OCI-LY1 (cell line): ENCODE data around the gene CHN1.

Experiments used
- H2AFZ ChIP-seq: fragments of 200-600 bp; sonication (generic), shearing (Covaris generic); 2 replicates; pipeline ENCODE4 v1.6.0; 2014; ENCODE audit warnings: antibody characterized with exemption, mild to moderate bottlenecking, low read length
- H3F3A ChIP-seq: fragments of 200-600 bp; sonication (generic), shearing (Covaris generic); 2 replicates; pipeline ENCODE4 v1.6.0; 2014; ENCODE audit warnings: mild to moderate bottlenecking, antibody characterized with exemption, low read length, moderate library complexity; ENCODE audit not compliant: insufficient read depth
- H3K27ac ChIP-seq: fragments of 200-600 bp; sonication (generic); 2 replicates; pipeline ENCODE4 v1.5.1; 2014; ENCODE audit warnings: low read length, mixed run types, mild to moderate bottlenecking, low read depth; ENCODE audit not compliant: poor library complexity, severe bottlenecking
- H3K27me3 ChIP-seq: fragments of 200-600 bp; sonication (generic); 2 replicates; pipeline ENCODE4 v1.6.0; 2014; ENCODE audit warnings: antibody characterized with exemption, mild to moderate bottlenecking, low read length, moderate library complexity; ENCODE audit not compliant: insufficient read depth
- H3K36me3 ChIP-seq: fragments of 200-600 bp; sonication (generic); 2 replicates; pipeline ENCODE4 v1.6.1; 2014; ENCODE audit warnings: mild to moderate bottlenecking, antibody characterized with exemption, low read length, moderate library complexity, mixed read lengths; ENCODE audit not compliant: insufficient read depth
- H3K4me1 ChIP-seq: fragments of 200-600 bp; sonication (generic); 2 replicates; pipeline ENCODE4 v1.5.1; 2014; ENCODE audit warnings: mild to moderate bottlenecking, low read length, moderate library complexity; ENCODE audit not compliant: insufficient read depth, severe bottlenecking
- H3K4me2 ChIP-seq: fragments of 200-600 bp; sonication (generic), shearing (Covaris generic); 2 replicates; pipeline ENCODE4 v1.6.1; 2014; ENCODE audit warnings: low read length
- H3K4me3 ChIP-seq: fragments of 200-600 bp; sonication (generic); 2 replicates; pipeline ENCODE4 v1.5.1; 2014; ENCODE audit warnings: low read length, low read depth, mild to moderate bottlenecking, mixed read lengths; ENCODE audit not compliant: poor library complexity, severe bottlenecking
- H3K79me2 ChIP-seq: fragments of 200-600 bp; shearing (Covaris generic); 2 replicates; pipeline ENCODE4 v1.6.1; 2016; ENCODE audit warnings: mixed run types, low read length, mixed read lengths; ENCODE audit not compliant: insufficient read depth
- H3K9ac ChIP-seq: fragments of 200-600 bp; sonication (generic), shearing (Covaris generic); 2 replicates; pipeline ENCODE4 v1.6.1; 2014; ENCODE audit warnings: mild to moderate bottlenecking, low read length, mixed read lengths
- H3K9me2 ChIP-seq: fragments of 200-600 bp; sonication (generic), shearing (Covaris generic); 2 replicates; pipeline ENCODE4 v1.6.1; 2014; ENCODE audit warnings: low read depth, mild to moderate bottlenecking, low read length, mixed read lengths
- H3K9me3 ChIP-seq: fragments of 200-600 bp; shearing (Covaris generic); 2 replicates; pipeline ENCODE4 v1.6.1; 2014; ENCODE audit warnings: low read length, mixed read lengths
- H4K20me1 ChIP-seq: fragments of 200-600 bp; sonication (generic), shearing (Covaris generic); 2 replicates; pipeline ENCODE4 v1.6.0; 2016; ENCODE audit warnings: mild to moderate bottlenecking, low read length; ENCODE audit not compliant: insufficient read depth
- CTCF ChIP-seq: fragments of 200-600 bp; sonication (generic), shearing (Covaris generic); IDR thresholded peaks from 2 replicates; pipeline ENCODE4 v1.5.1; 2017; ENCODE audit warnings: mild to moderate bottlenecking, antibody characterized with exemption, low read length, moderate library complexity, mixed read lengths
- EZH2 ChIP-seq: fragments of 200-600 bp; sonication (generic), shearing (Covaris generic); IDR thresholded peaks from 2 replicates; pipeline ENCODE4 v1.8.0; 2017; ENCODE audit warnings: borderline replicate concordance, mixed run types, mild to moderate bottlenecking, antibody characterized with exemption, low read length, moderate library complexity, mixed read lengths

Gene CHN1

GRCh38 chr2:174858745-174859144 lies 146.4 kb downstream of the CHN1 start:
- Histone ChIP-seq H3F3A (no peaks in the 10 kb centered on the region), H3K4me3 (no peak overlapping the region), H3K4me1 (no peaks in the 10 kb centered on the region), H3K79me2 (no peaks in the 10 kb centered on the region), H4K20me1 (no peaks in the 10 kb centered on the region), H3K36me3 (no peaks in the 10 kb centered on the region), H3K27me3 (no peaks in the 10 kb centered on the region), H3K4me2 (no peak overlapping the region), H2AFZ (no peak overlapping the region), H3K27ac (no peak overlapping the region), H3K9me3 (no peaks in the 10 kb centered on the region), H3K9ac (no peak overlapping the region), H3K9me2 (no peaks in the 10 kb centered on the region)
- TF ChIP-seq CTCF (no peak), EZH2 (no peak)

- Histone ChIP-seq H3K4me3 (no peak overlapping the region), H3K9ac (no peak overlapping the region), H3K9me3 (no peaks in the 10 kb centered on the region), H2AFZ (no peak overlapping the region), H3K27ac (no peak overlapping the region), H3K9me2 (no peaks in the 10 kb centered on the region), H3K27me3 (no peaks in the 10 kb centered on the region), H3F3A (no peaks in the 10 kb centered on the region), H3K4me2 (no peak overlapping the region), H4K20me1 (no peaks in the 10 kb centered on the region), H3K79me2 (no peaks in the 10 kb centered on the region), H3K36me3 (no peaks in the 10 kb centered on the region), H3K4me1 (no peaks in the 10 kb centered on the region)
- TF ChIP-seq EZH2 = no peak
- no peak for TF ChIP-seq CTCF
These were observed 148.7 kb downstream of the CHN1 start for GRCh38 chr2:174856447-174856846.

GRCh38 chr2:174846941-174847938 lies 157.9 kb downstream of the CHN1 start:
- no peaks in the 10 kb centered on the region for H3K36me3 ChIP-seq
- no peaks in the 10 kb centered on the region for H3K27me3 ChIP-seq
- no peaks in the 10 kb centered on the region for H3K9me2 ChIP-seq
- no peak overlapping the region for H3K27ac ChIP-seq
- H4K20me1 ChIP-seq = no peaks in the 10 kb centered on the region
- no peaks in the 10 kb centered on the region for H3F3A ChIP-seq
- no peak overlapping the region for H3K4me3 ChIP-seq
- no peak overlapping the region for H2AFZ ChIP-seq
- no peak overlapping the region for H3K4me2 ChIP-seq
- H3K4me1 ChIP-seq = no peaks in the 10 kb centered on the region
- no peaks in the 10 kb centered on the region for H3K9me3 ChIP-seq
- TF ChIP-seq EZH2 (no peak), CTCF (no peak)
- H3K79me2 ChIP-seq = no peaks in the 10 kb centered on the region
- H3K9ac ChIP-seq = no peak overlapping the region
